MCF 10A (cell line): ENCODE data around the gene DPPA4. TPM values are rescaled to one million over a fixed set of nuclear protein-coding genes. Genes with fewer than 3 reads are reported as not detected.

Experiments used
- Bru-seq: library from RNA; stranded (reverse); fragments of 400-500 nt; gene quantifications from one replicate; lab custom pipeline; 2021; lab: Mats Ljungman, UMichigan
- BruChase-seq, 2 experiments: library from RNA; stranded (reverse); fragments of 400-500 nt; gene quantifications; one replicate each; lab custom pipeline; 2021; lab: Mats Ljungman, UMichigan
- BruUV-seq: library from RNA; stranded (reverse); fragments of 400-500 nt; replicated peaks from 2 replicates; lab custom pipeline; 2021; lab: Mats Ljungman, UMichigan
- CTCF ChIA-PET: fragments of 300-600 bp; sonication (Branson Sonifier 250); formaldehyde crosslinking; extraction: SDS; loops from one replicate; lab custom pipeline; 2021; ENCODE audit warnings: antibody characterized with exemption, inconsistent platforms; lab: Yijun Ruan, JAX
- POLR2A ChIA-PET: fragments of 300-600, 350-650 bp; sonication (Branson Sonifier 250); formaldehyde crosslinking; extraction: SDS; loops from one replicate; lab custom pipeline; 2020; ENCODE audit warnings: antibody characterized with exemption, inconsistent platforms; lab: Yijun Ruan, JAX
- DNase-seq: peaks from one replicate; pipeline ENCODE4 v3.0.0-alpha.2; 2018; ENCODE audit not compliant: unreplicated experiment
- H3K27ac Mint-ChIP-seq: one replicate; pipeline ENCODE4 v1.8.0; 2022; ENCODE audit warnings: mild to moderate bottlenecking, low read depth, mixed read lengths; ENCODE audit not compliant: unreplicated experiment
- H3K27me3 Mint-ChIP-seq: one replicate; pipeline ENCODE4 v1.8.0; 2022; ENCODE audit warnings: mixed read lengths; ENCODE audit not compliant: insufficient read depth, unreplicated experiment
- H3K36me3 Mint-ChIP-seq: one replicate; pipeline ENCODE4 v1.8.0; 2022; ENCODE audit warnings: mild to moderate bottlenecking, moderate library complexity, mixed read lengths; ENCODE audit not compliant: insufficient read depth, unreplicated experiment
- H3K4me1 Mint-ChIP-seq: one replicate; pipeline ENCODE4 v1.8.0; 2022; ENCODE audit warnings: mixed read lengths; ENCODE audit not compliant: insufficient read depth, unreplicated experiment
- H3K4me3 Mint-ChIP-seq: one replicate; pipeline ENCODE4 v1.8.0; 2022; ENCODE audit warnings: mild to moderate bottlenecking, moderate library complexity, mixed read lengths; ENCODE audit not compliant: unreplicated experiment
- H3K9me3 Mint-ChIP-seq: one replicate; pipeline ENCODE4 v1.8.0; 2022; ENCODE audit warnings: mixed read lengths; ENCODE audit not compliant: unreplicated experiment
- CTCF ChIP-seq: fragments of 200-600 bp; IDR thresholded peaks from one replicate; pipeline ENCODE4 v1.8.0; 2022; ENCODE audit warnings: antibody characterized with exemption, mild to moderate bottlenecking; ENCODE audit not compliant: unreplicated experiment
- intact Hi-C: fragments of 100-400 bp; cut with micrococcal nuclease; formaldehyde crosslinking; loops from 2 replicates; pipeline ENCODE4 v1.14.1; 2022
- long read RNA-seq: library from polyadenylated mRNA; stranded (forward); transcript quantifications from one replicate; pipeline ENCODE4 v2.0.0, GENCODE V29; 2022
- total RNA-seq: library from RNA; stranded (reverse); gene quantifications from 2 replicates; pipeline ENCODE4 v1.2.3, GENCODE V29; 2022

DPPA4 gene
- not detected in 2 replicates for total RNA-seq
- not detected for Bru-seq, nascent RNA
- not detected for BruChase-seq, experiment 1, labeled RNA remaining after a 6-hour chase
- BruChase-seq, experiment 2, labeled RNA remaining after a 2-hour chase = percentile 7 among the genes with signal in this experiment
- long read RNA-seq = 0 reads

DNA sequence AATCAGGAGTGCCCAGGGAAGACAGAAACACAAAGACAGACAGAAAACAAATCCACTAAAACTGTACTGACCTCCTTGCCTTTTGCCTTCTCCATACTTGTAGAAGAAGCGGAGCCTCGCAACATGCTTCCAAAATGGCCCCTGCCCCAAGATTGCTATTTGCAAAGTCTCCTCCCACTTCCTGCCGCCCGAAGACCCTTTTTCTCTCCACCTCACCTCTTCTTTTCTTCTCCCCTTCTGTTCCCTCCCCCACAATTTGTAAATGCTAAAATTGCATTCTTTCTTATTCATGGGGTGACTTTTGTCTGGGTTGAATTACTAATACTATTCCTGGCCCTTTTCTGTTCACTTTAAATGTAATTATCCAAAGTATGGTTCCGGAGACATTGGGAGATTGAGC is at the start of gene DPPA4:
Gene DPPA4 (minus strand): TSS at position 154 of the 400 bp plus-strand sequence. CDS start 29 bp downstream, at position 125.
- TF ChIP-seq CTCF = no peak
- intact Hi-C loops = no loop called here

DNA sequence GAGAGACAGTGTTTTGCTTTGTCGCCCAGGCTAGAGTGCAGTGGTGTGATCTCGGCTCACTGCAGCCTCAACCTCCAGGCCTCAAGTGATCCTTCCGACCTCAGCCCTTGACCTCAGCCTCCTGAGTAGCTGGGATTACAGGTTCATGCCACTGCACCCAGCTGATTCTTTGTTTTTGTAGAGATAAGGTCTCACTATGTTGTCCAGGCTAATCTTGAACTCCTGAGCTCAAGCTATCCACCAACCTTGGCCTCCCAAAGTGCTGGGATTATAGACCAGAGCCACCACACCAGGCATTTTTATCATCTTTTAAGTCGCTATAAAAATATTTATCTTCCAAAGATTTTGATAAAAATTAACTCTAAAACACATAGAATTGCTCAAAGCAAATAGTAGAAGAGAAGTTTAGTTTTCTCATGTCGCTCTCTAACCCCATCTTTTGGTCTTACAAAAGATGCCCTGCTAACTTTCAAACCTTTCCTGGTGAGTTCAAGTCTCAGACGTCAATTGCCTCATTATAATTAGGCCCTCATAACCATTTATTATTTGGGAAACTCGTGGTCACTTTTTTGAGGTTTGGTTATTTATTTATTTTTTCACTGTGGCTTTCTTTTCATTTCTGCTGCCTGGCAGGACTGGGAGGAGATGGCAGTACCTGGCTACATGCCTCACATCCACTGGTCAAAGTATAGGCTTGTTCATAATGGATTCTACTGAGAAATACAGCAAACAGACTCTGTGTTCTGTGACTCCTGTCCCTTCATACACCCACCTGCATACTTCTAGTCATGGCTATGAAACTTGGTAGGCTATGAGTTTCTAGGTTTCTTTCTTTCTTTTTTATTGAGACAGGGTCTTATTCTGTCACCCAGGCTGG is 48.3 kb upstream of the DPPA4 start:
- intact Hi-C loops = no loop called here
- CTCF ChIA-PET = no interaction called here
- DNase-seq = no peak
- no peaks in the 10 kb centered on the region for H3K9me3 Mint-ChIP-seq
- POLR2A ChIA-PET = no interaction called here
- no TSS peak for BruUV-seq
- no peaks in the 10 kb centered on the region for H3K36me3 Mint-ChIP-seq
- no peaks in the 10 kb centered on the region for H3K27me3 Mint-ChIP-seq
- TF ChIP-seq CTCF = no peak
- no peaks in the 10 kb centered on the region for H3K4me1 Mint-ChIP-seq
- H3K4me3 Mint-ChIP-seq = no peak overlapping the region
- no peak overlapping the region for H3K27ac Mint-ChIP-seq

More for the DNA sequence above, at the start of gene DPPA4:
- no peaks in the 10 kb centered on the region for H3K27me3 Mint-ChIP-seq
- no peaks in the 10 kb centered on the region for H3K36me3 Mint-ChIP-seq
- POLR2A ChIA-PET = no interaction called here
- no peak for DNase-seq
- peaks cover 14% of the 10 kb centered on the region for H3K9me3 Mint-ChIP-seq
- H3K4me3 Mint-ChIP-seq = peak within 1 kb of the TSS; percentile 61
- CTCF ChIA-PET = no interaction called here
- H3K4me1 Mint-ChIP-seq = no peaks in the 10 kb centered on the region
- BruUV-seq = no TSS peak
- H3K27ac Mint-ChIP-seq = no peak within 1 kb of the TSS

- no peak for DNase-seq
- BruUV-seq = no TSS peak
- ChIA-PET POLR2A (interaction anchor here (0.6 kb wide), 1 partner anchor 694 kb away, joined by 3 read pairs; no protein-coding TSS in a partner anchor), CTCF (interaction anchor here (0.6 kb wide), 1 partner anchor 175 kb away, joined by 3 read pairs; no protein-coding TSS in a partner anchor)
- Mint-ChIP-seq H3K27ac (no peak overlapping the region), H3K27me3 (no peaks in the 10 kb centered on the region), H3K36me3 (no peaks in the 10 kb centered on the region), H3K4me1 (no peaks in the 10 kb centered on the region), H3K9me3 (no peaks in the 10 kb centered on the region), H3K4me3 (no peak overlapping the region)
- intact Hi-C loops = no loop called here
- no peak for TF ChIP-seq CTCF
Observed at GRCh38 chr3:109384164-109384563, 46.8 kb upstream of the DPPA4 start.

- CTCF ChIA-PET = interaction anchor here (0.7 to 1.3 kb wide), 3 partner anchors 9 to 1600 kb away, joined by 3 to 4 read pairs (median 3); no protein-coding TSS in a partner anchor
- no peak overlapping the region for H3K27ac Mint-ChIP-seq
- no peaks in the 10 kb centered on the region for H3K36me3 Mint-ChIP-seq
- no peaks in the 10 kb centered on the region for H3K9me3 Mint-ChIP-seq
- no peak for DNase-seq
- H3K4me1 Mint-ChIP-seq = no peaks in the 10 kb centered on the region
- no TSS peak for BruUV-seq
- no peak for TF ChIP-seq CTCF
- H3K4me3 Mint-ChIP-seq = no peak overlapping the region
- POLR2A ChIA-PET = no interaction called here
- no peaks in the 10 kb centered on the region for H3K27me3 Mint-ChIP-seq
- intact Hi-C loops = no loop called here
Observed at GRCh38 chr3:109382588-109382987, 45.2 kb upstream of the DPPA4 start.
